ENCODE results near the gene KIAA0513.

- TF ChIP-seq CTCF (IDR thresholded peaks at IDR 0.05) (no peak), POLR2A (IDR thresholded peaks at IDR 0.05) (no peak)
These were observed 72.7 kb downstream of the KIAA0513 start for GRCh38 chr16:85100265-85100664.

Measured in body of pancreas (tissue), 4 donors.